ENCODE results near the gene NUP155.
A peak's percentile ranks its signal among the peaks of the same experiment; 100 is the strongest.
"Not testable (repeated sequence)": the region's sequence is repeated elsewhere in the genome, so short reads cannot be mapped to it uniquely, and the experiment has no call there.

NUP155 gene

GRCh38 chr5:37370864-37371726, at the start of gene NUP155:
NUP155 (minus strand) TSS chr5:37371106; CDS start chr5:37370977, 129 bp downstream.
- peak; percentile 98 for DNase-seq (ENCODE audit: low read depth)
- H3K4me3 ChIP-seq (ENCODE audit: low read length): peak within 1 kb of the TSS; percentile 73
- TF ChIP-seq CTCF (IDR thresholded peaks at IDR 0.05; ENCODE audit: insufficient read depth, low read depth, low read length, missing control alignments): no peak

DNA sequence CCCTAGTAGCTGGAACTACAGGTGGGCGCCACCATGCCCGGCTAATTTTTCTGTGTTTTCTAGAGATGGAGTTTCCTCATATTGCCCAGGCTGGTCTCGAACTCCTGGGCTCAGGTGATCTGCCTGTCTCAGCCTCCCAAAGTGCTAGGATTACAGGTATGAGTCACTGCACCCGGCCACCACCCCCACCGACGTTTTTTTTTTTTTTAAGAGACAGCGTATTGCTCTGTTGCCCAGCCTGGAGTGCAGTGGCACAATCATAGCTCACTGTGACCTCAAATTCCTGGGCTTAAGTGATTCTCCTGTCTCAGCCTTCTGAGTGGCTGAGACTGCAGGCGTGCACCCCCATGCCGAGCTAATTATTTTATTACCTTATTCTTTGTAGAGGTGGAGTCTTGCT, 46.4 kb upstream of the NUP155 start:
- no peak overlapping the region for H3K4me3 ChIP-seq (ENCODE audit: low read length)
- TF ChIP-seq CTCF (IDR thresholded peaks at IDR 0.05; ENCODE audit: insufficient read depth, low read depth, low read length, missing control alignments): no peak
- DNase-seq (ENCODE audit: low read depth): peak; percentile 3

- not testable (repeated sequence) for DNase-seq (ENCODE audit: low read depth); H3K4me3 ChIP-seq (ENCODE audit: low read length)
Measured at GRCh38 chr5:37415456-37415855, 44.5 kb upstream of the NUP155 start.

GRCh38 chr5:37412515-37412914, 41.6 kb upstream of the NUP155 start:
- no peak overlapping the region for H3K4me3 ChIP-seq (ENCODE audit: low read length)
- peak; percentile 1 for DNase-seq (ENCODE audit: low read depth)
- TF ChIP-seq CTCF (IDR thresholded peaks at IDR 0.05; ENCODE audit: insufficient read depth, low read depth, low read length, missing control alignments): no peak

DNA sequence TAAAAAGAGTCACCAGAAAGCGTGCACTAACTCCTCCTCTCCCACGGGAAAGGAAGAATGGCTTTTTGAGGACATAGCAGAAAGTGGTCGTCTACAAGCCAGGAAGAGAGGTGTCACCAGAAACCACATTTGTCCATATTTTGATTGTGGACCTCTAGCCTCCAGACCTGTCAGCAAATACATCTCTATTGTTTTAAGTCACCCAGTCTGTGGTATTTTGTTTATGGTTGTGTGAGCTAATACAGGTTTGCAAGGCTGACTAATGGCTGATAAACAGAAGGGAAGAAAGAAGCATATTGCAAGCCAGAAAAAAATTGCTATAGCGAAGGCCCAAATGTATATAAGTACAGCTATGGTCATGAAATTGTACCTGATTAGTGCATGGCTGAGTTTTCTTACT, 29.6 kb upstream of the NUP155 start:
- TF ChIP-seq CTCF (IDR thresholded peaks at IDR 0.05; ENCODE audit: insufficient read depth, low read depth, low read length, missing control alignments): no peak
- no peak for DNase-seq (ENCODE audit: low read depth)
- H3K4me3 ChIP-seq (ENCODE audit: low read length): no peak overlapping the region

GRCh38 chr5:37396352-37396751, 25.4 kb upstream of the NUP155 start:
- TF ChIP-seq CTCF (IDR thresholded peaks at IDR 0.05; ENCODE audit: insufficient read depth, low read depth, low read length, missing control alignments): no peak

DNA sequence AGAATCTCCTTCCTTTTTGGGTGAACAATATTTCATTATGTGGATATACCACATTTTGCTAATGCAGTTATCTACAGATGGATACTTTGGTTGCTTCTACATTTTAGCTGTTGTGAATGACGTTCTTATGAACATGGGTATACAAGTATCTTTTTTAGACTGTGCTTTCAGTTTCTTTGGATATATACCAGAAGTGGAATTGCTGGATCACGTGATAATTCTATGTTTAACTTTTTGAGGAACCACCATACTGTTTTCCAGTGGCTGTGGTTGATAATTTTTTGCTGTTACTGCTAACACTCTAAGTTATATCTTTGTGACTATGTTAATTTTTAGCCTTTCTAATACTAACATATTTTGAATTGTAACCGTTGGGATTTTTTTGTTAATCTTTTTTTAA, 20.7 kb upstream of the NUP155 start:
- no peak overlapping the region for H3K4me3 ChIP-seq (ENCODE audit: low read length)
- no peak for DNase-seq (ENCODE audit: low read depth)
- TF ChIP-seq CTCF (IDR thresholded peaks at IDR 0.05; ENCODE audit: insufficient read depth, low read depth, low read length, missing control alignments): no peak

More at GRCh38 chr5:37396352-37396751, 25.4 kb upstream of the NUP155 start:
- DNase-seq (ENCODE audit: low read depth): no peak
- H3K4me3 ChIP-seq (ENCODE audit: low read length): no peak overlapping the region

Measured in epithelial cell of esophagus (primary cell).